ENCODE data around the gene MOCS3. TPM values are rescaled to one million over a fixed set of nuclear protein-coding genes. Genes with fewer than 3 reads are reported as not detected.

MOCS3 gene
- total and polyA plus RNA-seq, 12 donors: 0.95 to 3.2 (median 2.5) TPM

DNA sequence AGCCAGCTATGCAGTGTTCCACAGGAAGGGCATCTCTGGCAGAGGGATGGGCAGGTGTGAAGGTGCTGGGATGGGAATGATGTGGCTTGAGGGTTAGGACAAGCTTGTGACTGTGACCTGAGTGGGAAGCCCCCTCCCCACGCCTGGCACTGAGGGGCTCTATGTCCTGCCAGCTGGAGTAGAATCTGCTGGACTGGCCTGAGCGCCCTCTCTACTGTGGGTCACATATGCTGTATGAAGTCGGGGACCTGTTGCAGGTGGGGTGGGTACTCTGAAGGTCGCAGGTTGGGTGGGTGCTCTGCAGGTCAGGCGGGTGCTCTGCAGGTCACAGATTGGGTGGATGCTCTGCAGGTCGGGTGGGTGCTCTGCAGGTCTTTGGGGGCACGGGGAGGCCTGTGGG lies 44.0 kb downstream of the MOCS3 start:
- no peaks in the 10 kb centered on the region for H3K36me3 ChIP-seq
- no peaks in the 10 kb centered on the region for H3K4me1 ChIP-seq
- H3K9me3 ChIP-seq: no peaks in the 10 kb centered on the region
- no peak for DNase-seq
- no peak overlapping the region for H3K4me3 ChIP-seq
- ATAC-seq: no peak
- 77 to 81% methylated on average over 7 of the region's 7 CpGs for WGBS, 2 donors
- TF ChIP-seq, protein P1, sequence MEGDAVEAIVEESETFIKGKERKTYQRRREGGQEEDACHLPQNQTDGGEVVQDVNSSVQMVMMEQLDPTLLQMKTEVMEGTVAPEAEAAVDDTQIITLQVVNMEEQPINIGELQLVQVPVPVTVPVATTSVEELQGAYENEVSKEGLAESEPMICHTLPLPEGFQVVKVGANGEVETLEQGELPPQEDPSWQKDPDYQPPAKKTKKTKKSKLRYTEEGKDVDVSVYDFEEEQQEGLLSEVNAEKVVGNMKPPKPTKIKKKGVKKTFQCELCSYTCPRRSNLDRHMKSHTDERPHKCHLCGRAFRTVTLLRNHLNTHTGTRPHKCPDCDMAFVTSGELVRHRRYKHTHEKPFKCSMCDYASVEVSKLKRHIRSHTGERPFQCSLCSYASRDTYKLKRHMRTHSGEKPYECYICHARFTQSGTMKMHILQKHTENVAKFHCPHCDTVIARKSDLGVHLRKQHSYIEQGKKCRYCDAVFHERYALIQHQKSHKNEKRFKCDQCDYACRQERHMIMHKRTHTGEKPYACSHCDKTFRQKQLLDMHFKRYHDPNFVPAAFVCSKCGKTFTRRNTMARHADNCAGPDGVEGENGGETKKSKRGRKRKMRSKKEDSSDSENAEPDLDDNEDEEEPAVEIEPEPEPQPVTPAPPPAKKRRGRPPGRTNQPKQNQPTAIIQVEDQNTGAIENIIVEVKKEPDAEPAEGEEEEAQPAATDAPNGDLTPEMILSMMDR (IDR thresholded peaks at IDR 0.05): no peak
- no peak overlapping the region for H3K27ac ChIP-seq
- H3K27me3 ChIP-seq: peaks cover 5 to 62% (median 29%) of the 10 kb centered on the region in 7 donors
- intact Hi-C loops (cut with DNase I): no loop called here

DNA sequence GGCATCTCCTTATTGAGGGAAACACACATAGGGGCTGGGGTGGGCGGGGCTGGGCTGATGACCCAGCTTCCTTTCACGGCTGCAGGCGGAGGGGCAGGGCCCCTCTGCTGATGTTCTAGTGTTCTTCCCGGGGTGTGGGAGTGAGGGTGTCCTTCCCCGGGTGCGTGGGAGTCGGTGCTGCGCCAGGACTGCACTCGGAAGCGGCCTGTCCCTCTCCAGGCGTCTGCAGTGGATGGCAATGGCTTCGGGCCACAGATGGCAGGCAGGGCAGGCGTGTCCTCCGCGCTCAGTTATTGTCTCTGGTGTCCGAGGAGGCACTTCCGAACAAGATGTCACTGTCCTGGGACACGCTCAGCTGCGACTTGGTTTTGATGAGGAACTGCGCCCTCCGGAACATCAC lies 45.1 kb downstream of the MOCS3 start:
- Histone ChIP-seq H3K27ac (no peak overlapping the region), H3K4me1 (no peaks in the 10 kb centered on the region), H3K4me3 (no peak overlapping the region), H3K27me3 (peaks cover 5 to 57% (median 19%) of the 10 kb centered on the region in 7 donors), H3K36me3 (no peaks in the 10 kb centered on the region), H3K9me3 (no peaks in the 10 kb centered on the region)
- TF ChIP-seq, protein P1 (IDR thresholded peaks at IDR 0.05): no peak
- DNase-seq (no peak), ATAC-seq (no peak)
- intact Hi-C loops (cut with DNase I): no loop called here
- WGBS, 2 donors: 69% methylated on average over 20 to 21 of the region's 21 CpGs

DNA sequence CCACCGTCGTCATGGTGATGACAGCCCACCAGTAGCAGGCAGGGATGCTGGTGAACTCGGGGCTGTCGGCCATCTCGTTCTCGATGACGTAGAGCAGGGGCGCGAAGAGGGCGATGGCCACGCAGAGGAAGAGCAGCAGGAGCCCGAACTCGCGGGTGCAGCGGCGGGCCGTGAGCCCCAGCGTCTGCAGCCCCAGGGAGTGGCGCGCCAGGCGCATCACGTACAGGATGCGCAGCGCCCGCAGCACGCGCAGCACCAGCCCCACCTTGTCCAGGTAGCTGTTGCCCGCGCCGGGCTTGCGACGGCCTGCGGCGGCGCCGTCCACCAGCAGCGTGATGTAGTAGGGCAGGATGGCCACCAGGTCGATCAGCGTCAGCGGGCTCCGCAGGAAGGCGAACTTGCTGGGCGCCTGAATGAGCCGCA lies 45.7 kb downstream of the MOCS3 start:
- H3K36me3 ChIP-seq: no peaks in the 10 kb centered on the region
- H3K4me3 ChIP-seq: no peak overlapping the region
- H3K27me3 ChIP-seq: peaks cover 5 to 57% (median 17%) of the 10 kb centered on the region in 7 donors
- H3K4me1 ChIP-seq: no peaks in the 10 kb centered on the region
- TF ChIP-seq, protein P1 (IDR thresholded peaks at IDR 0.05): no peak
- intact Hi-C loops (cut with DNase I): no loop called here
- WGBS, 2 donors: 92 to 94% methylated on average over 44 of the region's 44 CpGs
- no peak for ATAC-seq
- no peaks in the 10 kb centered on the region for H3K9me3 ChIP-seq
- no peak for DNase-seq
- no peak overlapping the region for H3K27ac ChIP-seq

DNA sequence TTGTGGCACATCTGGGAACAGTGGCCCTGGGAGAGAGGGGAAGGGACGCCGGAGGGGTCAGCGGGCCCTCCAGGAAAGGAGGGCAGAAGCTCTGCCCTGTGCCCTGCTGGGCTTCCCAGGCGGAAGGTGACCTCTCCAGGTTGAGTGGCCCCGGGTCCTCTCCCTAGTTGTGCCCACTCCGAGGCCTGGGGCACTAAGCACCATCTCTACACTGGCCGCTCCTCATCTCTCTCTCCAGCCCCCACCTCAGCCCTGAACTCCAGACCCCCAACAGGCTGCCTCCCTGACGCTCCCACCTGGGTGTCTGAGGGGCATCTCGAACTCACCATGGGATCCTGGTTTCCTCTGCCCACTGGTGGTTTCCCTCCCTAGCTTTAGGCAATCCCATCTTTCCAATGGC lies 46.2 kb downstream of the MOCS3 start:
- Histone ChIP-seq H3K4me3 (no peak overlapping the region), H3K36me3 (no peaks in the 10 kb centered on the region), H3K4me1 (no peaks in the 10 kb centered on the region), H3K27ac (no peak overlapping the region), H3K27me3 (peaks cover 5 to 58% (median 17%) of the 10 kb centered on the region in 7 donors), H3K9me3 (no peaks in the 10 kb centered on the region)
- TF ChIP-seq, protein P1 (IDR thresholded peaks at IDR 0.05): no peak
- no peak for ATAC-seq
- WGBS, 2 donors: 93 to 96% methylated on average over 9 of the region's 9 CpGs
- no peak for DNase-seq
- intact Hi-C loops (cut with DNase I): no loop called here
